ENCODE measurements around the gene SEMA4F. TPM values are rescaled to one million over a fixed set of nuclear protein-coding genes. Genes with fewer than 3 reads are reported as not detected.
A peak's percentile ranks its signal among the peaks of the same experiment; 100 is the strongest.

The SEMA4F gene
- total RNA-seq, 4 donors from 2014 or later: 3.5 to 8.2 (median 4.6) TPM

- Histone ChIP-seq H3K36me3 (no peaks in the 10 kb centered on the region), H3K4me1 (peaks cover 12% of the 10 kb centered on the region), H3K4me3 (peak overlapping the region; percentile 64), H3K27ac (no peak overlapping the region), H3K27me3 (peaks cover 16% of the 10 kb centered on the region), H3K9me3 (no peaks in the 10 kb centered on the region)
- TF ChIP-seq CTCF (IDR thresholded peaks at IDR 0.05) (no peak), POLR2A (IDR thresholded peaks at IDR 0.05) (no peak), EP300 (IDR thresholded peaks at IDR 0.05) (no peak), POLR2AphosphoS5 (IDR thresholded peaks at IDR 0.05) (no peak)
- 33% methylated on average over 8 of the region's 8 CpGs for WGBS
- DNase-seq (ENCODE audit: low spot score in 2 of 2): no peak
These were observed 60.6 kb downstream of the SEMA4F start for GRCh38 chr2:74714691-74715080.

- H3K27ac ChIP-seq: peak overlapping the region; percentile 34
- no peaks in the 10 kb centered on the region for H3K9me3 ChIP-seq
- H3K4me3 ChIP-seq: peak overlapping the region; percentile 64
- peaks cover 16% of the 10 kb centered on the region for H3K27me3 ChIP-seq
- peaks cover 12% of the 10 kb centered on the region for H3K4me1 ChIP-seq
- DNase-seq (ENCODE audit: low spot score in 2 of 2): peak; percentile 87 to 89
- no peaks in the 10 kb centered on the region for H3K36me3 ChIP-seq
- TF ChIP-seq EP300 (IDR thresholded peaks at IDR 0.05) (no peak), CTCF (IDR thresholded peaks at IDR 0.05) (peak; percentile 58 to 81), POLR2AphosphoS5 (IDR thresholded peaks at IDR 0.05) (peak in 1 of 3 donors; percentile 42)
- WGBS: under 1% methylated on average over 44 of the region's 56 CpGs
These were observed 61.2 kb downstream of the SEMA4F start for GRCh38 chr2:74715081-74715791.

- Histone ChIP-seq H3K27ac (no peak overlapping the region), H3K9me3 (no peaks in the 10 kb centered on the region), H3K4me3 (peak overlapping the region; percentile 64), H3K27me3 (peaks cover 16% of the 10 kb centered on the region), H3K4me1 (peaks cover 12% of the 10 kb centered on the region), H3K36me3 (no peaks in the 10 kb centered on the region)
- no peak for DNase-seq (ENCODE audit: low spot score in 2 of 2)
- WGBS: 57% methylated on average over 6 of the region's 6 CpGs
- TF ChIP-seq POLR2A (IDR thresholded peaks at IDR 0.05) (no peak), POLR2AphosphoS5 (IDR thresholded peaks at IDR 0.05) (no peak), EP300 (IDR thresholded peaks at IDR 0.05) (no peak), CTCF (IDR thresholded peaks at IDR 0.05) (no peak)
These were observed 61.8 kb downstream of the SEMA4F start for GRCh38 chr2:74715880-74716279.

GRCh38 chr2:74719066-74719465 is 65.0 kb downstream of the SEMA4F start:
- Histone ChIP-seq H3K4me3 (no peak overlapping the region), H3K27ac (no peak overlapping the region), H3K4me1 (peaks cover 12% of the 10 kb centered on the region), H3K27me3 (peaks cover 16% of the 10 kb centered on the region), H3K9me3 (no peaks in the 10 kb centered on the region), H3K36me3 (no peaks in the 10 kb centered on the region)
- DNase-seq (ENCODE audit: low spot score in 2 of 2): no peak
- TF ChIP-seq POLR2AphosphoS5 (IDR thresholded peaks at IDR 0.05): no peak
- TF ChIP-seq POLR2A (IDR thresholded peaks at IDR 0.05): no peak
- 65% methylated on average over 2 of the region's 2 CpGs for WGBS

GRCh38 chr2:74721316-74721715 is 67.3 kb downstream of the SEMA4F start:
- no peak for DNase-seq (ENCODE audit: low spot score in 2 of 2)
- no peaks in the 10 kb centered on the region for H3K9me3 ChIP-seq
- no peak overlapping the region for H3K4me3 ChIP-seq
- H3K4me1 ChIP-seq: no peaks in the 10 kb centered on the region
- peaks cover 7% of the 10 kb centered on the region for H3K27me3 ChIP-seq
- TF ChIP-seq POLR2AphosphoS5 (IDR thresholded peaks at IDR 0.05): no peak
- no peak for TF ChIP-seq EP300 (IDR thresholded peaks at IDR 0.05)
- TF ChIP-seq POLR2A (IDR thresholded peaks at IDR 0.05): no peak
- no peak for TF ChIP-seq CTCF (IDR thresholded peaks at IDR 0.05)
- H3K36me3 ChIP-seq: no peaks in the 10 kb centered on the region
- H3K27ac ChIP-seq: no peak overlapping the region
